Measurements from ENCODE around the gene TRIM62.

The TRIM62 gene

DNA sequence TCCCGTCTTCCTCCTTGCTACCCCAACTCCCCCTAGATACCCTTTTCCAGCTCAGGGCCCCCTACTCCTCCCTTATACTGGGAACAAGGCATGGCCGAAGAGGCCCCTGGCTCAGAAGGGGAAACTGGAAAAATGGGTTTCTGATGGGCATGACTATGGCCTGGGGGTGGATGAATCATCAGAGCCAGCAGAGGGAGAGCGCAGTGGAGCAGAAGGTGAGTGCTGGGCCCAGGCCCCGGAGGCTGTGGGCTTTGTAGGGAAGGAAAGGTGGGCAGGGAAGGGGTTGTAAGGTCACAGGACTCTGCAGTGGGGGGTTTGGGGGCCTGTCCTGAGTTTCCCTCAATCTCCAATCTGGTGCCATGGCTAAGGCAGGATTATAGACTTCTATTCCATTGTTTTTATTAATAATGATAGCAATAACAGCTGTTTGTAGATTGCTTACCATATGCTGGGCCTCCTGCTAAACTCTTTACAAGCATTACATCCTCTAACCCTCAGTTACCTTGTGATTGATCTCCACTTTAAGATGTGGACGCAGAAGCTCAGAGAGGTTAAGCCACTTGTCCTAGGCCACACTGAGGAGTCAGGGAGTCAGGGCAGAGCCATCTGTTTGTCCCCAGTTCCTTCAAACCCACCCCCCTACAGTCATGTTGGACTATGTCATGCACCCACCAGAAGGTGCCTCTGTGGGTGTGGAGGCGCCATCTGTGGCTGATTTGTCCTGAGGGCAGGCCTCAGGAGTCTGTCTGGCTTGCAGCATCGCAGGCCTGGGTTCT lies 38.2 kb upstream of the TRIM62 start:
- TF ChIP-seq POLR2AphosphoS5 (IDR thresholded peaks at IDR 0.05; ENCODE audit: low read depth, low read length) (no peak), REST (IDR thresholded peaks at IDR 0.05; ENCODE audit: insufficient read depth in 1 of 2, low read depth in 2 of 2, low read length in 2 of 2) (no peak), SIN3A (IDR thresholded peaks at IDR 0.05; ENCODE audit: borderline replicate concordance, insufficient read depth, low read length) (no peak), TAF1 (IDR thresholded peaks at IDR 0.05; ENCODE audit: borderline replicate concordance, insufficient read depth, low read length) (no peak), FOXP2 (optimal IDR thresholded peaks at IDR 0.05; ENCODE audit: borderline replicate concordance, extremely low read depth, extremely low read length, insufficient read depth) (no peak)

DNA sequence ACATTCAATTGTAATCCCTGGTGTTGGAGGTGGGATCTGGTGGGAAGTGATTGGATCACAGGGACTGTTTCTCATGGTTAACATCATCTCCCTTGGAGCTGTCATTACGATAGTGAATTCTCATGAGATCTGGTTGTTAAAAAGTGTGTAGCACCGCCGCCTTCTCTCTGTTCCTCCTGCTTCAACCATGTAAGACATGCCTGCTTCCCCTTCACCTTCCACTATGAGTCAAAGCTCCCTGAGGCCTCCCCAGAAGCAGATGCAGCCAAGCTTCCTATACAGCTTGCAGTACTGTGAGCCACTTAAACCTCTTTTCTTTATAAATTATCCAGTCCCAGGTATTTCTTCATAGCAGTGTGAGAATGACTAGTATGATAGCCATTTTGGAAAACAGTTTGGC lies 30.1 kb upstream of the TRIM62 start:
- TF ChIP-seq TAF1 (IDR thresholded peaks at IDR 0.05; ENCODE audit: borderline replicate concordance, insufficient read depth, low read length) = no peak
- TF ChIP-seq POLR2AphosphoS5 (IDR thresholded peaks at IDR 0.05; ENCODE audit: low read depth, low read length) = no peak
- TF ChIP-seq SIN3A (IDR thresholded peaks at IDR 0.05; ENCODE audit: borderline replicate concordance, insufficient read depth, low read length) = no peak
- TF ChIP-seq FOXP2 (optimal IDR thresholded peaks at IDR 0.05; ENCODE audit: borderline replicate concordance, extremely low read depth, extremely low read length, insufficient read depth) = no peak
- TF ChIP-seq REST (IDR thresholded peaks at IDR 0.05; ENCODE audit: insufficient read depth in 1 of 2, low read depth in 2 of 2, low read length in 2 of 2) = no peak

GRCh38 chr1:33206340-33206739 lies 24.5 kb upstream of the TRIM62 start:
- no peak for TF ChIP-seq POLR2AphosphoS5 (IDR thresholded peaks at IDR 0.05; ENCODE audit: low read depth, low read length)
- TF ChIP-seq REST (IDR thresholded peaks at IDR 0.05; ENCODE audit: insufficient read depth in 1 of 2, low read depth in 2 of 2, low read length in 2 of 2) = no peak
- TF ChIP-seq TAF1 (IDR thresholded peaks at IDR 0.05; ENCODE audit: borderline replicate concordance, insufficient read depth, low read length) = no peak
- TF ChIP-seq FOXP2 (optimal IDR thresholded peaks at IDR 0.05; ENCODE audit: borderline replicate concordance, extremely low read depth, extremely low read length, insufficient read depth) = no peak
- TF ChIP-seq SIN3A (IDR thresholded peaks at IDR 0.05; ENCODE audit: borderline replicate concordance, insufficient read depth, low read length) = no peak

GRCh38 chr1:33195556-33195955 lies 13.7 kb upstream of the TRIM62 start:
- TF ChIP-seq TAF1 (IDR thresholded peaks at IDR 0.05; ENCODE audit: borderline replicate concordance, insufficient read depth, low read length) = no peak
- TF ChIP-seq REST (IDR thresholded peaks at IDR 0.05; ENCODE audit: insufficient read depth in 1 of 2, low read depth in 2 of 2, low read length in 2 of 2) = no peak
- no peak for TF ChIP-seq FOXP2 (optimal IDR thresholded peaks at IDR 0.05; ENCODE audit: borderline replicate concordance, extremely low read depth, extremely low read length, insufficient read depth)
- TF ChIP-seq SIN3A (IDR thresholded peaks at IDR 0.05; ENCODE audit: borderline replicate concordance, insufficient read depth, low read length) = no peak
- TF ChIP-seq POLR2AphosphoS5 (IDR thresholded peaks at IDR 0.05; ENCODE audit: low read depth, low read length) = no peak
